ENCODE measurements around the gene PMPCA.

Gene PMPCA

GRCh38 chr9:136386018-136386417 is 24.4 kb upstream of the PMPCA start:
- Histone ChIP-seq H3K4me1 (ENCODE audit: control insufficient read depth, low read depth, low read length) (no peaks in the 10 kb centered on the region), H3K27ac (ENCODE audit: low read length) (no peak overlapping the region), H3K9ac (ENCODE audit: low read length) (no peak overlapping the region), H3K9me3 (ENCODE audit: control insufficient read depth, low read depth, low read length) (no peaks in the 10 kb centered on the region), H3K4me3 (ENCODE audit: low read length) (no peak overlapping the region), H3K27me3 (ENCODE audit: control insufficient read depth, insufficient read depth, low read length) (no peaks in the 10 kb centered on the region), H3K36me3 (ENCODE audit: control insufficient read depth, low read depth, low read length) (peaks cover 81% of the 10 kb centered on the region)

GRCh38 chr9:136387217-136387616 is 23.2 kb upstream of the PMPCA start:
- no peak overlapping the region for H3K4me3 ChIP-seq (ENCODE audit: low read length)
- H3K36me3 ChIP-seq (ENCODE audit: control insufficient read depth, low read depth, low read length), result peaks cover 81% of the 10 kb centered on the region
- H3K9ac ChIP-seq (ENCODE audit: low read length), result no peak overlapping the region
- no peaks in the 10 kb centered on the region for H3K27me3 ChIP-seq (ENCODE audit: control insufficient read depth, insufficient read depth, low read length)
- no peak overlapping the region for H3K27ac ChIP-seq (ENCODE audit: low read length)
- no peaks in the 10 kb centered on the region for H3K9me3 ChIP-seq (ENCODE audit: control insufficient read depth, low read depth, low read length)
- no peaks in the 10 kb centered on the region for H3K4me1 ChIP-seq (ENCODE audit: control insufficient read depth, low read depth, low read length)

- no peak overlapping the region for H3K4me3 ChIP-seq (ENCODE audit: low read length)
- no peaks in the 10 kb centered on the region for H3K9me3 ChIP-seq (ENCODE audit: control insufficient read depth, low read depth, low read length)
- H3K27me3 ChIP-seq (ENCODE audit: control insufficient read depth, insufficient read depth, low read length), result no peaks in the 10 kb centered on the region
- no peaks in the 10 kb centered on the region for H3K4me1 ChIP-seq (ENCODE audit: control insufficient read depth, low read depth, low read length)
- no peak overlapping the region for H3K9ac ChIP-seq (ENCODE audit: low read length)
- no peak overlapping the region for H3K27ac ChIP-seq (ENCODE audit: low read length)
- H3K36me3 ChIP-seq (ENCODE audit: control insufficient read depth, low read depth, low read length), result peaks cover 81% of the 10 kb centered on the region
Measured at GRCh38 chr9:136389396-136389795, 21.1 kb upstream of the PMPCA start.

GRCh38 chr9:136391737-136392537 is 18.5 kb upstream of the PMPCA start:
- Histone ChIP-seq H3K4me3 (ENCODE audit: low read length) (no peak overlapping the region), H3K9ac (ENCODE audit: low read length) (no peak overlapping the region), H3K27me3 (ENCODE audit: control insufficient read depth, insufficient read depth, low read length) (no peaks in the 10 kb centered on the region), H3K9me3 (ENCODE audit: control insufficient read depth, low read depth, low read length) (no peaks in the 10 kb centered on the region), H3K36me3 (ENCODE audit: control insufficient read depth, low read depth, low read length) (peaks cover 90% of the 10 kb centered on the region), H3K4me1 (ENCODE audit: control insufficient read depth, low read depth, low read length) (no peaks in the 10 kb centered on the region), H3K27ac (ENCODE audit: low read length) (no peak overlapping the region)

GRCh38 chr9:136392538-136393449 is 17.7 kb upstream of the PMPCA start:
- Histone ChIP-seq H3K9me3 (ENCODE audit: control insufficient read depth, low read depth, low read length) (no peaks in the 10 kb centered on the region), H3K4me1 (ENCODE audit: control insufficient read depth, low read depth, low read length) (no peaks in the 10 kb centered on the region), H3K27ac (ENCODE audit: low read length) (no peak overlapping the region), H3K36me3 (ENCODE audit: control insufficient read depth, low read depth, low read length) (peaks cover 85% of the 10 kb centered on the region), H3K4me3 (ENCODE audit: low read length) (no peak overlapping the region), H3K9ac (ENCODE audit: low read length) (no peak overlapping the region), H3K27me3 (ENCODE audit: control insufficient read depth, insufficient read depth, low read length) (no peaks in the 10 kb centered on the region)

- Histone ChIP-seq H3K4me3 (ENCODE audit: low read length) (no peak overlapping the region), H3K9me3 (ENCODE audit: control insufficient read depth, low read depth, low read length) (no peaks in the 10 kb centered on the region), H3K9ac (ENCODE audit: low read length) (no peak overlapping the region), H3K4me1 (ENCODE audit: control insufficient read depth, low read depth, low read length) (no peaks in the 10 kb centered on the region), H3K27me3 (ENCODE audit: control insufficient read depth, insufficient read depth, low read length) (no peaks in the 10 kb centered on the region), H3K36me3 (ENCODE audit: control insufficient read depth, low read depth, low read length) (peaks cover 78% of the 10 kb centered on the region), H3K27ac (ENCODE audit: low read length) (no peak overlapping the region)
Measured at GRCh38 chr9:136393531-136393930, 16.9 kb upstream of the PMPCA start.

- Histone ChIP-seq H3K4me3 (ENCODE audit: low read length) (no peak overlapping the region), H3K9ac (ENCODE audit: low read length) (no peak overlapping the region), H3K36me3 (ENCODE audit: control insufficient read depth, low read depth, low read length) (peaks cover 70% of the 10 kb centered on the region), H3K27me3 (ENCODE audit: control insufficient read depth, insufficient read depth, low read length) (no peaks in the 10 kb centered on the region), H3K27ac (ENCODE audit: low read length) (no peak overlapping the region), H3K9me3 (ENCODE audit: control insufficient read depth, low read depth, low read length) (no peaks in the 10 kb centered on the region), H3K4me1 (ENCODE audit: control insufficient read depth, low read depth, low read length) (peaks cover 5% of the 10 kb centered on the region)
Measured at GRCh38 chr9:136394312-136395019, 16.0 kb upstream of the PMPCA start.

GRCh38 chr9:136395020-136395340 is 15.5 kb upstream of the PMPCA start:
- Histone ChIP-seq H3K4me3 (ENCODE audit: low read length) (no peak overlapping the region), H3K36me3 (ENCODE audit: control insufficient read depth, low read depth, low read length) (peaks cover 65% of the 10 kb centered on the region), H3K27ac (ENCODE audit: low read length) (no peak overlapping the region), H3K4me1 (ENCODE audit: control insufficient read depth, low read depth, low read length) (peaks cover 5% of the 10 kb centered on the region), H3K9ac (ENCODE audit: low read length) (no peak overlapping the region), H3K9me3 (ENCODE audit: control insufficient read depth, low read depth, low read length) (no peaks in the 10 kb centered on the region), H3K27me3 (ENCODE audit: control insufficient read depth, insufficient read depth, low read length) (no peaks in the 10 kb centered on the region)

- peaks cover 64% of the 10 kb centered on the region for H3K36me3 ChIP-seq (ENCODE audit: control insufficient read depth, low read depth, low read length)
Measured at GRCh38 chr9:136395345-136396218, 14.9 kb upstream of the PMPCA start.

GRCh38 chr9:136396219-136396515 is 14.3 kb upstream of the PMPCA start:
- Histone ChIP-seq H3K4me1 (ENCODE audit: control insufficient read depth, low read depth, low read length) (peaks cover 5% of the 10 kb centered on the region), H3K4me3 (ENCODE audit: low read length) (no peak overlapping the region), H3K36me3 (ENCODE audit: control insufficient read depth, low read depth, low read length) (peaks cover 61% of the 10 kb centered on the region), H3K9me3 (ENCODE audit: control insufficient read depth, low read depth, low read length) (no peaks in the 10 kb centered on the region), H3K27ac (ENCODE audit: low read length) (no peak overlapping the region), H3K27me3 (ENCODE audit: control insufficient read depth, insufficient read depth, low read length) (no peaks in the 10 kb centered on the region), H3K9ac (ENCODE audit: low read length) (no peak overlapping the region)

More at GRCh38 chr9:136395345-136396218, 14.9 kb upstream of the PMPCA start:
- Histone ChIP-seq H3K27me3 (ENCODE audit: control insufficient read depth, insufficient read depth, low read length) (no peaks in the 10 kb centered on the region), H3K4me1 (ENCODE audit: control insufficient read depth, low read depth, low read length) (peaks cover 5% of the 10 kb centered on the region), H3K9ac (ENCODE audit: low read length) (no peak overlapping the region), H3K4me3 (ENCODE audit: low read length) (no peak overlapping the region), H3K9me3 (ENCODE audit: control insufficient read depth, low read depth, low read length) (no peaks in the 10 kb centered on the region), H3K27ac (ENCODE audit: low read length) (no peak overlapping the region)

GRCh38 chr9:136397643-136398042 is 12.8 kb upstream of the PMPCA start:
- Histone ChIP-seq H3K27ac (ENCODE audit: low read length) (no peak overlapping the region), H3K4me1 (ENCODE audit: control insufficient read depth, low read depth, low read length) (peaks cover 5% of the 10 kb centered on the region), H3K9me3 (ENCODE audit: control insufficient read depth, low read depth, low read length) (no peaks in the 10 kb centered on the region), H3K9ac (ENCODE audit: low read length) (no peak overlapping the region), H3K36me3 (ENCODE audit: control insufficient read depth, low read depth, low read length) (peaks cover 55% of the 10 kb centered on the region), H3K4me3 (ENCODE audit: low read length) (no peak overlapping the region), H3K27me3 (ENCODE audit: control insufficient read depth, insufficient read depth, low read length) (no peaks in the 10 kb centered on the region)
